Endothelial cell of umbilical vein (primary cell): ENCODE data around the gene LCN2. TPM values are rescaled to one million over a fixed set of nuclear protein-coding genes. Genes with fewer than 3 reads are reported as not detected.

ENCODE experiments used
- Bru-seq: library from RNA; stranded (reverse); fragments of 400-500 nt; gene quantifications from one replicate; lab custom pipeline; 2021; lab: Mats Ljungman, UMichigan
- BruChase-seq, 2 experiments: library from RNA; stranded (reverse); fragments of 400-500 nt; gene quantifications; one replicate each; lab custom pipeline; 2021; lab: Mats Ljungman, UMichigan
- BruUV-seq: library from RNA; stranded (reverse); fragments of 400-500 nt; replicated peaks from 2 replicates; lab custom pipeline; 2021; lab: Mats Ljungman, UMichigan
- CTCF ChIA-PET: fragments of 300-600, 350-600 bp; sonication (Branson Sonifier 250); formaldehyde crosslinking; loops from one replicate; lab custom pipeline; 2021; ENCODE audit warnings: antibody characterized with exemption, inconsistent platforms; lab: Charles Lee
- POLR2A ChIA-PET: fragments of 300-600, 350-600 bp; sonication (Branson Sonifier 250); formaldehyde crosslinking; loops from one replicate; lab custom pipeline; 2021; ENCODE audit warnings: antibody characterized with exemption, inconsistent platforms; lab: Charles Lee
- DNase-seq: peaks from one replicate; pipeline ENCODE4 v3.0.0-alpha.2; 2011; ENCODE audit warnings: low read depth, low spot score
- FAIRE-seq: peaks from 2 replicates; lab custom pipeline; 2011; peaks lifted over from hg19 to GRCh38; lab: Jason Lieb, UNC
- H2AFZ ChIP-seq: 2 replicates; pipeline ENCODE4 v1.6.0; 2012; ENCODE audit warnings: low read depth, low read length, control low read depth, inconsistent platforms
- H3K27ac ChIP-seq: 2 replicates; pipeline ENCODE4 v1.5.1; 2011; ENCODE audit warnings: low read depth, mild to moderate bottlenecking, control low read depth, low read length, moderate library complexity; ENCODE audit not compliant: insufficient read depth
- H3K27me3 ChIP-seq, 2 experiments: 2 replicates each; pipeline versions ENCODE4 v1.6.0 to v1.6.1; 2011; ENCODE audit warnings: low read length in 2 of 2, mixed read lengths in 1 of 2; ENCODE audit not compliant: control insufficient read depth in 2 of 2, insufficient read depth in 2 of 2
- H3K36me3 ChIP-seq, 2 experiments: 2 replicates in 1 of 2; 3 replicates in 1 of 2; pipeline ENCODE4 v1.5.1; 2011; ENCODE audit warnings: low read length in 2 of 2, mild to moderate bottlenecking in 1 of 2, moderate library complexity in 1 of 2; ENCODE audit not compliant: control insufficient read depth in 2 of 2, insufficient read depth in 2 of 2; ENCODE audit errors: extremely low read depth in 1 of 2
- H3K4me1 ChIP-seq: 3 replicates; pipeline ENCODE4 v1.5.1; 2011; ENCODE audit warnings: mild to moderate bottlenecking, low read length; ENCODE audit not compliant: control insufficient read depth, insufficient read depth; ENCODE audit errors: extremely low read depth
- H3K4me2 ChIP-seq: 2 replicates; pipeline ENCODE4 v1.6.1; 2011; ENCODE audit warnings: low read length, control low read depth, mixed read lengths; ENCODE audit not compliant: insufficient read depth
- H3K4me3 ChIP-seq, 3 experiments: fragments of 200-600 bp in 1 of 3; sonication (generic), shearing (Covaris generic) in 1 of 3; replicated peaks in 1 of 3; 2 replicates each; pipeline ENCODE4 v1.5.1; 2011 to 2016; ENCODE audit warnings: control low read depth in 3 of 3, low read length in 3 of 3, mild to moderate bottlenecking in 2 of 3, inconsistent platforms in 1 of 3, low read depth in 1 of 3, moderate library complexity in 1 of 3; ENCODE audit not compliant: insufficient read depth in 1 of 3
- H3K79me2 ChIP-seq: 2 replicates; pipeline ENCODE4 v1.6.0; 2012; ENCODE audit warnings: low read length, inconsistent platforms; ENCODE audit not compliant: control insufficient read depth, insufficient read depth
- H3K9ac ChIP-seq: replicated peaks from 2 replicates; pipeline ENCODE3; 2011; ENCODE audit warnings: low read length, control low read depth; ENCODE audit not compliant: insufficient read depth; ENCODE audit errors: extremely low read depth
- H3K9me1 ChIP-seq: replicated peaks from 3 replicates; pipeline ENCODE4 v1.6.0; 2011; ENCODE audit warnings: mild to moderate bottlenecking, low read length; ENCODE audit not compliant: control insufficient read depth, insufficient read depth; ENCODE audit errors: extremely low read depth
- H3K9me3 ChIP-seq: replicated peaks from 2 replicates; pipeline ENCODE4 v1.5.1; 2012; ENCODE audit warnings: low read length, inconsistent platforms; ENCODE audit not compliant: control insufficient read depth, insufficient read depth
- H4K20me1 ChIP-seq: replicated peaks from 2 replicates; pipeline ENCODE3; 2011; ENCODE audit warnings: mild to moderate bottlenecking, low read length; ENCODE audit not compliant: control insufficient read depth, insufficient read depth; ENCODE audit errors: extremely low read depth
- FOS ChIP-seq: IDR thresholded peaks from 2 replicates; pipeline ENCODE4 v1.6.1; 2011; ENCODE audit warnings: mild to moderate bottlenecking, low read length, moderate library complexity, borderline replicate concordance; ENCODE audit not compliant: insufficient read depth
- GATA2 ChIP-seq: IDR thresholded peaks from 2 replicates; pipeline ENCODE4 v1.7.0; 2011; ENCODE audit warnings: low read depth, mild to moderate bottlenecking, moderate library complexity, mixed read lengths, low read length; ENCODE audit not compliant: insufficient read length, insufficient read depth
- MAX ChIP-seq: IDR thresholded peaks from 2 replicates; pipeline ENCODE4 v1.6.1; 2011; ENCODE audit not compliant: insufficient read depth, insufficient read length
- MYC ChIP-seq: IDR thresholded peaks from one replicate; pipeline ENCODE4 v1.6.1; 2011; ENCODE audit warnings: mild to moderate bottlenecking, low read depth, low read length
- POLR2A ChIP-seq: IDR thresholded peaks from 2 replicates; pipeline ENCODE4 v1.6.1; 2012; ENCODE audit warnings: low read depth, mild to moderate bottlenecking, control low read depth, low read length
- POLR2AphosphoS5 ChIP-seq: IDR thresholded peaks from 2 replicates; pipeline ENCODE4 v1.6.1; 2012; ENCODE audit warnings: low read depth, mild to moderate bottlenecking, control low read depth, low read length, moderate library complexity; ENCODE audit not compliant: insufficient read depth
- dilution Hi-C: fragments of 300-500 bp; cut with MboI; formaldehyde crosslinking; loops from one replicate; pipeline ENCODE4 v1.15.0; 2019; ENCODE audit warnings: low sequenced_read_pairs; ENCODE audit not compliant: extremely low pct_ligation_motif_present
- intact Hi-C: fragments of 100-400 bp; cut with micrococcal nuclease; formaldehyde crosslinking; loops from one replicate; pipeline ENCODE4 v1.10.0; 2022
- long read RNA-seq: library from polyadenylated mRNA; stranded (forward); transcript quantifications from one replicate; pipeline ENCODE4 v2.0.0, GENCODE V29; 2021
- polyA minus RNA-seq, 3 experiments: library from RNA; depleted of rRNA, polyadenylated mRNA; stranded (reverse); fragments of >200 nt; gene quantifications; 1 replicate in 1 of 3; 2 replicates in 2 of 3; pipeline ENCODE4 v1.2.3, GENCODE V29; 2011
- polyA plus RNA-seq, 4 experiments: library from polyadenylated mRNA; depleted of rRNA in 3 of 4; stranded (reverse) in 3 of 4; unstranded in 1 of 4; fragments of >200 nt; gene quantifications; 2 replicates each; pipeline versions ENCODE4 v1.2.1 to v1.2.3, GENCODE V29; 2011 to 2012; ENCODE audit warnings: missing spikeins in 1 of 4
- total RNA-seq: library from RNA; stranded (reverse); gene quantifications from 2 replicates; pipeline ENCODE4 v1.2.3, GENCODE V29; 2021

LCN2 gene
- total RNA-seq = not detected in 2 replicates
- not detected in 2 replicates for polyA plus RNA-seq
- polyA plus RNA-seq (2011; cell fraction: cytosol; rRNA removed) = not detected in 2 replicates
- not detected in 2 replicates for polyA plus RNA-seq (2011; cell fraction: nucleus; rRNA removed)
- not detected in 2 replicates for polyA plus RNA-seq (2012)
- polyA minus RNA-seq = not detected in 2 replicates
- polyA minus RNA-seq (2011; cell fraction: cytosol; rRNA and poly(A)+ RNA removed) = 1.2 TPM
- not detected in 2 replicates for polyA minus RNA-seq (2011; cell fraction: nucleus; rRNA and poly(A)+ RNA removed)
- Bru-seq, nascent RNA = not detected
- not detected for BruChase-seq, experiment 1, labeled RNA remaining after a 6-hour chase
- BruChase-seq, experiment 2, labeled RNA remaining after a 2-hour chase = not detected
- long read RNA-seq = 0 reads

GRCh38 chr9:128149001-128149701 is at the start of gene LCN2:
Gene LCN2, plus strand, starts transcription at chr9:128149453. Its CDS starts 73 bp downstream, at chr9:128149526.
- DNase-seq (no peak), FAIRE-seq (no peak)
- Histone ChIP-seq H3K9me1 (no peaks in the 10 kb centered on the region), H2AFZ (no peak within 1 kb of the TSS), H3K36me3 (no peaks in the 10 kb centered on the region), H3K9me3 (no peaks in the 10 kb centered on the region), H3K27ac (no peak within 1 kb of the TSS), H3K4me2 (no peak within 1 kb of the TSS), H3K79me2 (no peaks in the 10 kb centered on the region), H3K4me3 (no peak within 1 kb of the TSS), H4K20me1 (no peaks in the 10 kb centered on the region), H3K4me1 (no peaks in the 10 kb centered on the region), H3K9ac (no peak within 1 kb of the TSS), H3K27me3 (no peaks in the 10 kb centered on the region)
- dilution Hi-C loops (no loop called here), intact Hi-C loops (no loop called here)
- ChIA-PET POLR2A (no interaction called here), CTCF (no interaction called here)
- no TSS peak for BruUV-seq
- no peak for TF ChIP-seq MAX
- no peak for TF ChIP-seq FOS
- TF ChIP-seq POLR2AphosphoS5 = no peak
- no peak for TF ChIP-seq POLR2A
- no peak for TF ChIP-seq MYC
- no peak for TF ChIP-seq GATA2
